Epithelial cell of esophagus (primary cell): ENCODE measurements around the gene PDZRN3.
A peak's percentile ranks its signal among the peaks of the same experiment; 100 is the strongest.

Source experiments
- DNase-seq: peaks from one replicate; pipeline ENCODE4 v3.0.0; 2010; ENCODE audit warnings: low read depth
- H3K4me3 ChIP-seq: 2 replicates; pipeline ENCODE4 v1.5.1; 2011; ENCODE audit warnings: mild to moderate bottlenecking, low read length, control low read depth
- CTCF ChIP-seq: IDR thresholded peaks from 2 replicates; pipeline ENCODE4 v1.5.1; 2011; ENCODE audit warnings: low read depth, mild to moderate bottlenecking, low read length, control low read depth, inconsistent platforms; ENCODE audit not compliant: insufficient read depth; ENCODE audit errors: missing control alignments

PDZRN3 gene

GRCh38 chr3:73605412-73605811 lies 19.3 kb downstream of the PDZRN3 start:
- no peak for TF ChIP-seq CTCF
- peak; percentile 30 for DNase-seq
- no peak overlapping the region for H3K4me3 ChIP-seq

GRCh38 chr3:73604451-73604850 lies 20.3 kb downstream of the PDZRN3 start:
- no peak for TF ChIP-seq CTCF
- H3K4me3 ChIP-seq: no peak overlapping the region
- DNase-seq: no peak

- no peak overlapping the region for H3K4me3 ChIP-seq
- TF ChIP-seq CTCF: no peak
- DNase-seq: no peak
Observed at GRCh38 chr3:73603762-73604171, 21.0 kb downstream of the PDZRN3 start.

GRCh38 chr3:73602170-73602569 lies 22.6 kb downstream of the PDZRN3 start:
- no peak for TF ChIP-seq CTCF
- DNase-seq: peak; percentile 9
- H3K4me3 ChIP-seq: no peak overlapping the region

- no peak for DNase-seq
- TF ChIP-seq CTCF: no peak
Observed at GRCh38 chr3:73601481-73601880, 23.3 kb downstream of the PDZRN3 start.

GRCh38 chr3:73601011-73601410 lies 23.7 kb downstream of the PDZRN3 start:
- no peak for DNase-seq
- TF ChIP-seq CTCF: no peak
- no peak overlapping the region for H3K4me3 ChIP-seq

More at GRCh38 chr3:73601481-73601880, 23.3 kb downstream of the PDZRN3 start:
- no peak overlapping the region for H3K4me3 ChIP-seq

GRCh38 chr3:73600293-73600938 lies 24.3 kb downstream of the PDZRN3 start:
- DNase-seq: no peak
- no peak for TF ChIP-seq CTCF
- no peak overlapping the region for H3K4me3 ChIP-seq
